GM21825 (cell line): ENCODE results near the gene PMFBP1.

Experiments used
- ATAC-seq: cut with Tn5 transposase; IDR thresholded peaks from one replicate; pipeline ENCODE4 v1.9.1; 2021; ENCODE audit warnings: mild to moderate bottlenecking, moderate library complexity; ENCODE audit not compliant: unreplicated experiment

Gene PMFBP1

DNA sequence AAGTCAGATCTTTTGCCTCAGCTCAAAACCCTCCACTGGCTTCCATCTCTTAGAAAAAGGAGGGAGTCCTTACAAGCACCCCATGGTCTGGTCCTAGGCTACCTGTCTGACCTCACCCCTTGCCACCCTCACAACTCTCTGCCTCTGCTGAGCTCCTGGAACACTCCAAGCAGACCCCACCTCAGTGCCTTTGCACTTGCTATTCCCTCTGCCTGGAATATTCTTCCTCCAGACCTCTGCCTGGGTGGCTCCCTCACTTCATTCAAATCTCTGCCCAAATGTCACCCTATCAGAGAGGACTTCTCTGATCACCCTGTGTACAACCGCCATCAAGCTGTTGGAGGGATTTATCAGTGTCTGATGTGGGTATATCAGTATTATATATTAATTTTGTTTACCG, 37.4 kb downstream of the PMFBP1 start:
- ATAC-seq, result no peak

DNA sequence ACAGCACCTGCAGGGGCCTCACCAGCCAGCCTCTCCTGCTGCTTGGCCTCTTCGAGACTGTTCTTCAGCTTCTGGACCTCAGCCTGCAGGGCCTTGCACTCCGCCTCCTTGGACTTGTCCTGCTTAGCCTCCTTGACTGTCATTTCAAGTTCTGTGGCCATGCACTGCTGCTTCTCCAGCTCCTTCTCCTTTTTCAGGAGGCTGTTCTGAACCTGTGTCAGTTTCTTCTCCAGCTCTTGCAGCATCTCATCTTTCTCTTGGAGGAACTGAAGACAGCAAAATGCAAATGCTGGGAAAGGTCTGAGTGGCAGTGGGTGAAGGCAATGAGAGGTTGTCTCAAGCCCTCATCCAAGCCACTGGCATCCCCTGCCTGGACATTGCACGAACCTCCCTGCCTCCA, 39.2 kb downstream of the PMFBP1 start:
- no peak for ATAC-seq

DNA sequence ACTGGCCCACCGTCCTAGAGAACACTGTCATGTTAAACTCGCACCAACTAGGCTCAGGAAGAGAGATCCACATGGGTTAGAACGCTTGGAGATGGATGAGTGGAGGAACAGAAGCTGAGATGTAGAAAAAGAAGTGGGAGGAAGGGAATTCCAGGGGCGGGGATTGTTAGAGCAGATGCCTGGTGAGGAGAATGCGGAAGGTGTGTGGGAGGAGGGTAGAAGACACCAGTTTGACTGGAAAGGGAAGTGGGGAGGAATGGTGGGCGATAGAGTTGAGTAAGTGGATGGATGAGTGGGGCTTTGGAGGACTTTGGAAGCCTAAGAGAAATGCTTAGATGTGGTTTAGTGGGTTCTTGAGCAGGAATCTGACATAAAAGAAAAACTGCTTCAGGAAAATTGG, 40.9 kb downstream of the PMFBP1 start:
- no peak for ATAC-seq

DNA sequence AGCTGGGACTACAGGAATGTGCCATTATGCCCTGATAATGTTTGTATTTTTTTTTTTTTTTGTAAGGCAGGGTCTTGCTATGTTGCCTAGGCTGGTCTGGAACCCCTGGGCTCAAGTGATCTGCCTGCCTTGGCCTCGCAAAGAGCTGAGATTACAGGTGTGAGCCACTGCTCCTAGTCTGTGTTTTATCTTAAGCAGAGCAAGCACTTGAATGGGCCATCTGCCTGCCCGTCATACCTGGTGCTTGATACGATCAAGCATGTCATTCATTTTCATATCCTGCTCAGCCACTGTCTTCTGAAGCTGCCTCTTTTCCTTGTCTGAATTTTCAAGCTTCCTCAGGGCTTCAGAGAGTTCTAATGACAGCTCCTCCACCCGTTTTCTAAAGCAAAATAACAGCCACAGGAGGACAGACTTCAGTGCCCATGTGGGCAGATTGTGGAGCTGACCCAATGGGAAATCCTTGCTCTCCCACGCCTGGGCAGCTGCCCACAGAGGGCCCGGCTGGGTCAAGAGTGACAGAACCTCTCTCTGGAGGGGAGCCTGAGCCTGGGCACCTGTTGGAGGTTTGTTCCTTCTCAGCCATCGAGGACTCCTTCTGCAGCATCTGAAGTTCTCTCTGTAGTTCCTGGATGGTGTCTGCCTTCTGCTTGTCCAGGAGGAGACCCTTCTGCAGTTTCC, 41.8 kb downstream of the PMFBP1 start:
- ATAC-seq, result no peak

DNA sequence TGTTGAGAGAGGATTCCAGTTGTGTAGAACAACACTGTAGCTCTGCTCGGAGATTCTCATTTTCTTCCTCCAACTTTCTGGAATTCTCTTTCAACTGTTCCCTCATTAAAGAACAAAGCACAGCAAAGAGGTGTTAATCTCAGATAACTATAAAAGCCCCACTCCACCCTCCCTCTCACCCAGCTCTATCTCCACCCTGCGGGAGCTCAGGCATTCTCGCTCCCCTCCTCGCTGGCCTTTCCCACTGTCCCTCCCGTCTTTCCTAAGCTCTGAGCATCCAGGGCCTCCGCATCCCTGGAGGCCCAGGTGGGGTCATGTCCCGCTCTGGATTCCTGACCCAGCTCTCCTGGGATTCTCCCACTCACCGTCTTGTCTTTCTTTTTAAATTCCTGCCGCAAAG, 43.3 kb downstream of the PMFBP1 start:
- no peak for ATAC-seq

DNA sequence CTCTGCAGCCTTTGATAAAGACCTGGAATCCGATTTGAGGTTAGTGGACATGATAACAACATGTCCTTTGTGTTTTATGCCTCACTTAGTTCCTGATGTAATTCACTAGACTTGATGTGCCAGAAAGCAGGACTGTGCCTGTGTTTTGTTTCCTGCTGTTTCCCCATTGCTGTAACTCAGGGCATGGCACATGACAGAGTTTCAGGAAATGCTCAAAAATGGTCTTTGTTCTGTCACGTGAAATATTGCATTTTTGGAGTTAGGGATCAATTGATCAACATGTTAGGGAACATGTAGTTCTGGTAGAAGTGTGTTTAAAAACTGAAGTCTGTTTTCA, 45.6 kb downstream of the PMFBP1 start:
- no peak for ATAC-seq

DNA sequence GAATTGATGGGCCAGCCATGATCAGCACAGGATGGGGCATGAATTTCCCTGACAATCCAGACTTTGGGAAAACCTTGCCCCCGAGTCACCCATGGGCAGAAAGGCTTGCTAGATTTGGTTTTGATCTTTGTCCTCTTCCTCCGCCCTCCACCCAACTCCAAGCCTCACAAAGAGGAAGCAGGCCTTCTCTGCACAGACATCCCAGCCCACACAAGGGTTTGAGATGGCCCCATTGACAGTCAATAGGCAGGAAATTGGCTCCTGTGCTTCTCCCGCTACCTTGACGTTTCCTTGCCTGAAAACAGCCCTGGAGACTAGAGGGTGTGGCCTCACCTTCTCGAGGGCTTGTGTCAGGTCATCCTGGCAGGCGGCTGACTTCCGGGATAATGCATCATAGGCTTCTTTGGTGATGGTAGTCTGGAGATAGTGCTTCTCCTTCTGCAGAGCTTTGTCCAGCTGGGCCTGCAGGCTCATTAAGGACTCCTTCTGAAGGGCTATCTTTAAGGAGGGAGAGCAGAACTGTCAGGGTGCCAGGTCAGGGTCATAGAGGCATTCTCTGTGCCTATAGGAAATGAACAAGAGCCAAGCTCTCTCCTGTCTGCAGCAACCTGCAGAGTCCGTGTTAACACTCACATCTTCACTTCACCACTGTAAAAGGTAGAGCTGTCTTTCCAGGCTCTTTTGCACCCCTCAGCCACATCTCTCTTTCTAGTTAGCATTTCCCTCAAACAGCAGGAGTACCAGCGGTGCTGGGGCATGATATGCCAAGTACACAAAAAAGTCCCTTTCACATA, 46.1 kb downstream of the PMFBP1 start:
- ATAC-seq, result no peak

DNA sequence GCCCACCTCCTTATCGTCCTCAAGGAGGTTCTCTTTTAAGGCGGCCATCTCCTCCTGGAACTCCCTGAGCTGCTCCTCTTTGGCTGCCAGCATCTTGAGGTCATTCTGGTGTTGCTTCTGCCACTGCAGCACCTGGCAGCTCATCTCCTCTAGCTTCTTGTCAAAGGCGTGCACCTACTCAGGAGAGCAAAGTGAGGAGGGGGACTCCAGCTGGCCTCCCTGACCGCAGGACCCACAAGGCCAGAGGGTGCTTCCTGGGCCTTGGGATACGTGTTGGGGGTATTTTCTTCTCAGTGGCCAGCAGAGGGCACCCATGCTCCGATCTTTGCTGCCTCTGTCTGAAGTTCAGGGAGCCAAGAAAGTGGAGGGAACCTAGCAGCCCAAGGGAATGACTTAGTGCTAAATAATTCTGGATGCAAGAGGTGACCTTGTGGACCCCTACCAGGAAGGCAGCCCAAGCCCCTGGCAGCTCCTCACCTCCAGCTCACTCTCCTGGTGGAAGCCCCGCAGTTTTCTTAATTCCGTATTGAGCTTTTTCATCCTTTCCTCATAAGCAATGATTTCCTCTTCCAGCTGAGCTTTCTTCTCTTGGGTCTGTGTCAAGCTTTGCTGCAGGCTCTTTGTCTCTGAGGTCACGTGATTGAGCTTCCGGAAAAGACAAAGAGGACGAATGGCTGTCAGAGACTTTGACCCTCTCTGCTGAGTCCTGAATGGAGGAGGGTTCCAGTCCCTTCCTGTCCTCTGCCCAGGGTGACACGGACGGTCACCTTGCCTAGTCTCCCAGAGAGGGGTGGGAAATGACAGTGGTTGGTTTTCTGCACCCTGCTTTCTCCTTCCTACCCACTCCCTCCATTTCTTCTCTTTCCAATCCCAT, 47.0 kb downstream of the PMFBP1 start:
- ATAC-seq, result no peak

DNA sequence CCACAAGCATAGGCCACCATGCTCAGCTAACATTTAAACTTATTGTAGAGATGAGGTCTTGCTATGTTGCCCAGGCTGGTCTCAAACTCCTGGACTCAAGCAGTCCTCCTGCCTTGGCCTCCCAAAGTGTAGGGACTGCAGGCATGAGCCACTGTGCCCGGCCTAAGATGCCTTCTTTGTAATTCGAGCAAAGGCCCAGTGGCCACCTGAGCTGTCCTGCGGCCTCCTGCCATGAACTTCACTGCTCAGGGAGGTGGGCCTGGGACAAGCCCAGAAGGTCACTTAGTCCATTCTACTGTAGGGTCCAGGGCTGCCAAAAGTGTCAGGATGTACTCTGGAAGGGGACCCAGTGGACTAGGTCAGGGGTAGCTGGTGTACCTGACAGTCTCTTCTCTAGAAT, 47.8 kb downstream of the PMFBP1 start:
- ATAC-seq, result no peak

DNA sequence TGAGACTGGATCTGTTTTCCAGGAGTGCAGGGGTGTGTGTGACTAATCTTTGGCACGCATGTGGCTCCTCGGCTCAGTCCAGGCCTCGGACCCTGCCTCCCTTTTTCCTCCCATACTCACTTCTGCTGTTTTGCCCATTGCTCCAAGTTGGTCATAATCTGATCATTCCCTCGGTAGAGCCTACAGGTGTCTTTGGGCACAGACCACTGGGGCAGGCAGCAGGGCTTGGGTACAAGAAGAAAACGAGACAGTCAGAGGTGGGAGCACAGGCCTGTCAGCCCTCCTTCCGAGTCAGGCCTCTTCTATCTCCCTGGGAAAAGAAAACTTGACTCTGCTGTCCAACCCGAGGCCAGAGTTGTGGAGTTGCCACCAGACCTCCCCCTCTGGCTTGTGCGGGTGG, 48.5 kb downstream of the PMFBP1 start:
- ATAC-seq, result no peak

DNA sequence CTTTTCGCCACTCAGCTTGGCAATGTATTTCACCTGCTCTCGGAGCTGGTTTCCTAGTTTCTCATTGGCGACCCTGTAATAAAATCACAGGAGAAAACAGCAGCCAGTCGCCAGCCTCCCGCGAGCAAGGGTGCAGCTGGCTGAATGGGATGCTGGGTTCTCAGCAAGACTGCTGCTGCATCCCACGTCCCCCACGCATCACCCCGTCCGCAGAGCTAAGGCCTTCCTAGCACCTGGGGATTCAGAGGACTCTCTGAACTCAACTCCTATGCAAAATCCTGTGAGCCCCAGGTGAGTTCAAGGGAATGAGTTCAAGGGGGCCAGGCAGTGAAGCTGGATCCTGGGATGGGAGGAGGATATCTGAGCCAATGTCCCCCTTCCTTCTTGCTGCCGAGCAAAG, 49.0 kb downstream of the PMFBP1 start:
- no peak for ATAC-seq

DNA sequence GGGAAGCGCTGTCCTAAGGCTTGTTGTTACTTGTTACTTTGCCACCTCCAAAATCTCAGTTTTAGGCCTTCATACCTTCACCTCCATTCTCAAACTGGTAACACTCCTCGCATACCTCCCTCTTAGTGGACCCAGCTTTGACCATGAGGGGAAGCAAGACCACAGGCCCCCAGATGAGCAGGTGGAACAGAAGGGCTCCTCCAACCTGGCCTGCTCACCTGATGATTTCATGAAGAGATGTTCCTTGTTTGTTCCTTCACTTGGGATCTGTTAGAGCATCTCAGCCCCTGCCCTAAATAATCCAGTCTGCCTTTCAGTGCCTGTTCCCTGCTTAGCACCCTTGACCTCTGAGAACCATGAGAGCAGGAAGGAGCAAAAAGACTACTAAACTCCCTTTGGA, 49.6 kb downstream of the PMFBP1 start:
- no peak for ATAC-seq

DNA sequence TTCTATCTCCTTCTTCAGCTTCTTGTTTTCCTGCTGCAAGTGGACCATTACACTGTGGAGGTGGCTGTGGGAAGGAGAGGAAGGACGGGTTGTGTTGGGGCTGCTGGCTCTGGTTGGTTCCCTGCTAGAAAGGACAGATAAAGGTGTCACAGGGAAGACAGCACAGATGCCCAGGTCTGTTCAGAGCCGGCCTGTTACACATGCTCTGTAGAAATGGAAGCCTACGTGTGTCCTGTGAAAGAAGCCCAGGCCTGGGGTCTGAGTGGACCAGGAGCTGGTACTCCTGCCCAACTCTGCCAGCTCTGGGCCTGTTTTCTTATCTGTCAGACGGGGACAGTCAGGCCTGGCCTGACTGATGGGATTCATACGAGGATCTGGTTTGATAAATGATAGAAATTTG, 51.9 kb downstream of the PMFBP1 start:
- no peak for ATAC-seq

DNA sequence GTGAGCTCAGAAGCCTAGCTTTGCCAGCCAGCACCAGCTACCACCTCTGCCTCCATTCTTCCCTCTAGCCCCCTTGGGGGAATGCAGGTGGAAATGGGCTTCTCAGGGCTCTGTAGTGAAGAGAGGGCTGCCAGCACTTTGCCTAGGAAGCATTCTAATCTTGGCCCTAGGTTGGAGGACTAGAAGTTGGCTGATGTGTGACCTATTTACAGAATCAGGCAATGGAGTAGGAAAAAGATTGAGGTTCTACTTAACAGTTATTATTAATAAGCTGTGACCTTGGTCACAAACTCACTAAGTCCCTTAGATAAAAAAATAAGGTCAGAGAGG, 58.4 kb downstream of the PMFBP1 start:
- ATAC-seq, result no peak

DNA sequence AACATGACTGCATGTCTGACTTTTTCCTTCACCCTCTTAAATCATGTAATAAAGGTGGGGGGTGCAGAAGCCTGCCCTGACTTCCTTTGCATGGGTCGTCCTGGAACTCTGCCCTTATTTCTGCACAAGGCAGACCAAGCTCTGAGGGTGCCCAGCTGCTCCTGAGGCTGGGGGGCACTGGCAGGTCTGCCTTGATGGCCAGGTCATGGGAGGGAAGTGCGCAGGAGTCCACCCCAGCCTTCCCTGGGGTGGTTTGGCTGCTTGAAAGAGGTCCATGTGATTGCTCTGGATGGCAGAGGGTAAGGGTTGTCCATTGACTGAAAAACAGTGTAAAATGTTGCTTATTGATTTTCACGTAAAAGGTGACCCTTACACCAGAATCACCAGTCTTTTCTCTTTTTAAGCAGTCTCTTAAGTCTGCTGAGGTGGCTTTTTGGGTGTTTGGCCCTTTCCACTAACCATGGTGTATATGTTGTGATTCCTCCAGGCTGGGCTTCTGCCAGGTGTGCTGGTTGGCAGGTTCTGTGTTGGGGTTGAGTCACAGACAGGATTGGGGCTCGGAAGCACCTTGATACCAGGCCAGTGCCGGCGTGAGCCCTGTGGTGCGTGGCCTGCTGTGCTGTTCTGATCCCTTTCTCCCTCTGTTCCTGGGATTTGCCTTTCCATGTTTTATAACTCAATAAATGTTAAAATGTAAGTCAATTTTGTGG, 58.9 kb downstream of the PMFBP1 start:
- ATAC-seq, result no peak

DNA sequence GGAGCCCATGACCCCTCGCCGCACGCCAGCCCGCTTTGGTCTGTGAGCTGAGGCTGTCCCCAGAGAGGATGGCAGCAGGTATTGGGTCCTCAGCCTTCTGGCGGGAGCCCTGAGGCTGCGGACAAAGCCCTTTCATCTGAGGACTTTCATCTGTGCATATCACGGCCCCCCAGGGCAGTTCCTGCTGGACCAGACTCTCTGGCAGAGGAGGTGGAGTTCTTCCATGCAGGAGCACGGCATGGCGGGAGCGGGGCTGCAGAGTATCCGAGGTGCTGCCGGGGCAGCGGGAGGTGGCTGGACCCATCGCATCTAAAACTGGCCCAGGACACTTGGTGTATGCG, 59.5 kb downstream of the PMFBP1 start:
- no peak for ATAC-seq

DNA sequence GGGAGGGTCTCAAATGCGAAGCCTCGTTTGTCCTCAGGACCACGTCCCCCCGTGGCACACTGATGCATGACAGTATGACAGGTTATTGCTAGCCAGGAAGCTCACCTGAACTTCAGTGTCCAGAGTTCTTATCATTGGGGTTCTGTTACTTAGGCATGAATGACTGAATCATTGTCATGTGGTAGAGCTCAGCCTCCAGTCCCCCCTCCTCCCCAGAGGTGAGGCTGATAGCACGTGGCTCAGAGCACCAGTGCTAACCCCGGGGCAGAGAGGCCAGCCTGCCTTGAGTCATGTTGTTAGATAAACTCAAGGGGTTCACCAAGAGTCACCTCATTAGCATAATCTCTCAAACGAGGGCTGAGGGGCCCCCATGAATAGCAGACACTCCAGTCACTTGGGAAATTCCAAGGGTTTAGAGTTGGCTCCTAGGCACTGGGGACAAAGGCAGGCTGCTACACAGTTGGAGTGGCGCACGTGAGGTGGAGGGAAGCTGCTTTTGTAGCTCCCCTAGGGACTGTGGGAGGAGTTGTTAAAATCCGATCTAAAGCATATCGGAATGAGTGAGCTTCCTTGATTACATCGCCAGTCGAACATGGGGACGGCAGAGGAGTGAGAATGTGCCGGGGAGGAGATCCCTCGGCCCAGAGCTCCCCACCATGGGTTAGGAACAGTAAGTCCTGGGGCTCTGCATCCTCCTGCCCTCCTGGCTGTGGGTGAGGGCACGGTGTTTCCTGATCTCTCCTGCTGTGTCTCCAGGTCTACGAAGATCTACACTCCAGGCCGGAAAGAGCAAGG, 60.1 kb downstream of the PMFBP1 start:
- no peak for ATAC-seq

DNA sequence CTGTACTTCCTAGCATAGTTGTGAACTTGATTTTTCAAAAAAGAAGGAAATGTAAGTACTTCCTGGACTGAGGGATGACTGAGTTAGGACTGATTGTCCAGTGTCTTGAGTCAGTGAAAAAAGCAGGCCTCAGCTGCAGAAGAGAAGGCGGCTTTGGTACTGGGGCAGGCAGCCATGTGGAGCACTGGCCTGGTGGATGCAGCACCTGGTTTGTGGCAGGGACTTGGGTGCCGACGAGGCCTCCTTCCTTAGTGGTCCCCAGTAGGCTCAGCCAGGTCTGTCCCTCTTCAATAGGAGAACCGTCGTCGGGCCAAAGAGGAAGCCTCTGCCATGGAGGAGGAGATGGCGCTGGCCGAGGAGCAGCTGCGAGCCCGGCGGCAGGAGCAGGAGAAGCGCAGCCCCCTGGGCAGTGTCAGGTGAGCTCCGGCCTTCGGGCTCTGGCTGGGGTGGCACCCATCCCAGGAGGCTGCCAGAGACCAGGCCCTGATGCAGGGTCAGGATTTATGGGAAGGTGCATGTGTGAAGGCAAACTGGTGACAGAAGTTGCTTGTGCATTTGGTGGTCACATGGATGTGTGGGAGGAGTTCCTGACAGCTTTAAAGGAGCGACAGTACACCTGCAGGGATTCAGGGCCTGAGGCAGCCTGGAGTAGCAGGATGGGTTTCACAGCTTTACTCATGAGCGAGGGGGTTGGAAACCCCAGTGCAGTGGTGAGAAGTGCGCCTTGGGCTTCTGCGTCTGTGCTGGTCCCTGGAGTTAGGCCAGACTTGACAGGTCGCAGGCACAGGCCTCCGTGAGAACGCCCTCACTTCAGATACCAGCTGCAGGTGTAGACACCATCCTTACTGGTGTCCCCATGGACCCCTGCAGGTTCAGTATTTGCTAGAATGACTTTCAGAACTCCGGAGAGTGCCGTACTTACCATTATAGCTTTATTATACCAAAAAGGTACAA, 61.0 kb downstream of the PMFBP1 start:
- ATAC-seq, result no peak

DNA sequence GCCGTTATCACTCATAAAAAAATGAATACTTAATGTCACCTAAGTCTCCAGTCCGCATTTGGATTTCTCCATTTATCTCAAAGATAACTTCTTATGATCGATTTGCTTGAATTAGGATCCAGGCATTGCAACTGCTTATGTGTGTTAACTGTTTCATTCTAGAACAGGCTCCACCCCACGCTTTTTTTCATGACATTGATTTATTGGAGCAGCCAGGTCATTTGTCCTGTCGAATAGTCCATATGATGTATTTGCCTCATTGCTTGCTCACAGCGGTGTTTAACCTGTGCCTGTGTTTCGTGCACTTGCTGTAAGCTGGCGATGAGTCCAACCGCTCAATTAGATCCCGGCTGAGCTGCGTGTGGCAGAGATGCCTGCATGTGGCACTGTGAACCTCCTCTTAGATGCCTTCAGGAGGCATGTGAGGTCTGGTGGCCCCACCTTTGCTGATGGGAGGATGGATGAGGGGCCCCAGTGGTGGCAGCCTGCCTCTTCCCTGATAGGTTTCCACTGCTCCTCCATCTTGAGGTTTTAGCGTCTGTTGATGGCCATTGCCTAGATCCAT, 61.9 kb downstream of the PMFBP1 start:
- no peak for ATAC-seq
